Measurements from ENCODE around the gene EIF4E. TPM values are rescaled to one million over a fixed set of nuclear protein-coding genes. Genes with fewer than 3 reads are reported as not detected.

EIF4E gene
- total and polyA plus RNA-seq, 9 donors, result 52.1 to 73.9 (median 61.9) TPM

- WGBS (ENCODE audit: insufficient coverage), result 90% methylated on average over 1 of the region's 2 CpGs
- H3K9me3 ChIP-seq (replicated peaks; ENCODE audit: control insufficient read depth, low read depth, low read length), result no peaks in the 10 kb centered on the region
- H3K36me3 ChIP-seq (ENCODE audit: control insufficient read depth, insufficient read depth, low read length), result no peaks in the 10 kb centered on the region
- H3K4me3 ChIP-seq (ENCODE audit: low read length), result no peak overlapping the region
- DNase-seq, result no peak
- H3K27me3 ChIP-seq (ENCODE audit: control insufficient read depth, insufficient read depth, low read length), result no peaks in the 10 kb centered on the region
- H3K4me1 ChIP-seq (ENCODE audit: control insufficient read depth, insufficient read depth, low read length), result no peaks in the 10 kb centered on the region
- no peak overlapping the region for H3K27ac ChIP-seq (ENCODE audit: low read length)
Measured at GRCh38 chr4:98961770-98962169, 32.8 kb upstream of the EIF4E start.

GRCh38 chr4:98959411-98959810 lies 30.5 kb upstream of the EIF4E start:
- H3K4me3 ChIP-seq (ENCODE audit: low read length), result no peak overlapping the region
- H3K9me3 ChIP-seq (replicated peaks; ENCODE audit: control insufficient read depth, low read depth, low read length), result no peaks in the 10 kb centered on the region
- no peaks in the 10 kb centered on the region for H3K27me3 ChIP-seq (ENCODE audit: control insufficient read depth, insufficient read depth, low read length)
- WGBS (ENCODE audit: insufficient coverage), result no CpG with 5 or more reads among the region's 2 CpGs
- no peak for DNase-seq
- no peaks in the 10 kb centered on the region for H3K36me3 ChIP-seq (ENCODE audit: control insufficient read depth, insufficient read depth, low read length)
- no peaks in the 10 kb centered on the region for H3K4me1 ChIP-seq (ENCODE audit: control insufficient read depth, insufficient read depth, low read length)
- H3K27ac ChIP-seq (ENCODE audit: low read length), result no peak overlapping the region

GRCh38 chr4:98958065-98958464 lies 29.1 kb upstream of the EIF4E start:
- 100% methylated on average over 2 of the region's 2 CpGs for whole genome bisulfite sequencing (ENCODE audit: insufficient coverage)
- no peaks in the 10 kb centered on the region for H3K36me3 ChIP-seq (ENCODE audit: control insufficient read depth, insufficient read depth, low read length)

GRCh38 chr4:98955229-98955628 lies 26.3 kb upstream of the EIF4E start:
- no peaks in the 10 kb centered on the region for H3K36me3 ChIP-seq (ENCODE audit: control insufficient read depth, insufficient read depth, low read length)
- no peak for DNase-seq
- no peaks in the 10 kb centered on the region for H3K4me1 ChIP-seq (ENCODE audit: control insufficient read depth, insufficient read depth, low read length)
- H3K4me3 ChIP-seq (ENCODE audit: low read length), result no peak overlapping the region
- H3K9me3 ChIP-seq (replicated peaks; ENCODE audit: control insufficient read depth, low read depth, low read length), result no peaks in the 10 kb centered on the region
- H3K27ac ChIP-seq (ENCODE audit: low read length), result no peak overlapping the region
- WGBS (ENCODE audit: insufficient coverage), result no CpG with 5 or more reads among the region's 6 CpGs
- H3K27me3 ChIP-seq (ENCODE audit: control insufficient read depth, insufficient read depth, low read length), result no peaks in the 10 kb centered on the region

More at GRCh38 chr4:98958065-98958464, 29.1 kb upstream of the EIF4E start:
- no peak for DNase-seq
- Histone ChIP-seq H3K27me3 (ENCODE audit: control insufficient read depth, insufficient read depth, low read length) (no peaks in the 10 kb centered on the region), H3K4me1 (ENCODE audit: control insufficient read depth, insufficient read depth, low read length) (no peaks in the 10 kb centered on the region), H3K4me3 (ENCODE audit: low read length) (no peak overlapping the region), H3K9me3 (replicated peaks; ENCODE audit: control insufficient read depth, low read depth, low read length) (no peaks in the 10 kb centered on the region), H3K27ac (ENCODE audit: low read length) (no peak overlapping the region)

DNA sequence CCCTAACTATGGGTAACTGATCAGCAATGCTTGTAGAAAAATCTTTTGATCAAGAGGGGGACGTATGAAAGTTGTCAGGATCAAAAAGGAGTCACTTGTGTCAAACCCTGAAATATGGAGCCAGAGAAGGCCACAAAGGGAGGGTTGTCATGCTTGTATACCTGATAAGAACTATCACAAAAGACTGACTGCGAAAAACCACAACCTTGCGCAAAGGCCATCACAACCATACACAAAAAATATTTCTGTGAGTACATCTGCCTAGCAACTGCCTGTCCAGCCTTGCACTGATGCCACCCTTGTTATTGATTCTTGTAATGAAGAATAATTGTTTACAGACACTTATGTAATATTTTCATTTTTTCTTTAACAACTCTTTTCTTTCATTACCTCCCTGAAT lies 22.8 kb upstream of the EIF4E start:
- Histone ChIP-seq H3K27ac (ENCODE audit: low read length) (no peak overlapping the region), H3K27me3 (ENCODE audit: control insufficient read depth, insufficient read depth, low read length) (no peaks in the 10 kb centered on the region), H3K4me3 (ENCODE audit: low read length) (no peak overlapping the region), H3K4me1 (ENCODE audit: control insufficient read depth, insufficient read depth, low read length) (no peaks in the 10 kb centered on the region), H3K9me3 (replicated peaks; ENCODE audit: control insufficient read depth, low read depth, low read length) (no peaks in the 10 kb centered on the region), H3K36me3 (ENCODE audit: control insufficient read depth, insufficient read depth, low read length) (no peaks in the 10 kb centered on the region)
- DNase-seq, result no peak
- WGBS (ENCODE audit: insufficient coverage), result no CpG with 5 or more reads among the region's 3 CpGs

GRCh38 chr4:98950925-98951324 lies 22.0 kb upstream of the EIF4E start:
- no peaks in the 10 kb centered on the region for H3K36me3 ChIP-seq (ENCODE audit: control insufficient read depth, insufficient read depth, low read length)
- no peak overlapping the region for H3K4me3 ChIP-seq (ENCODE audit: low read length)
- no peaks in the 10 kb centered on the region for H3K4me1 ChIP-seq (ENCODE audit: control insufficient read depth, insufficient read depth, low read length)
- no peak overlapping the region for H3K27ac ChIP-seq (ENCODE audit: low read length)
- no peak for DNase-seq
- no CpG with 5 or more reads among the region's 1 CpG for whole genome bisulfite sequencing (ENCODE audit: insufficient coverage)
- no peaks in the 10 kb centered on the region for H3K27me3 ChIP-seq (ENCODE audit: control insufficient read depth, insufficient read depth, low read length)
- no peaks in the 10 kb centered on the region for H3K9me3 ChIP-seq (replicated peaks; ENCODE audit: control insufficient read depth, low read depth, low read length)

DNA sequence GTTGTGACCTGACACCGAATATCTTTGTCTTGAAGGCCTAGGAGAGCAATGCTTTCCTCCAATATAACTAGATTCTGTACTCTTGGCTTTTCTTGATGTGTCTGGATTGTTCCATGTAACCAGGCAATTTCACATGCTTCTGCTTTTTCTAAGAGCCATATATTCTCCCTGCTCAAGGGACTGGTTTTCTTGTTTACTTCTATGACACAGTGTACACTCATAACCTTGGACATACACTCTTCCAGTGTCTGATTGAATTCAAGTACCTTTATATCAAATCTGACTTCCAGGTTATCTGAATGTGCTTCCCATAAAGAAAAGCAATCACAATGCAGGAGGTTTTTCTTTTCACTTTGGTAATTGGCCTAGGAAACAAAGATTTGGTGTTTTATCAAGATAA lies 17.4 kb upstream of the EIF4E start:
- Histone ChIP-seq H3K27me3 (ENCODE audit: control insufficient read depth, insufficient read depth, low read length) (no peaks in the 10 kb centered on the region), H3K36me3 (ENCODE audit: control insufficient read depth, insufficient read depth, low read length) (no peaks in the 10 kb centered on the region), H3K27ac (ENCODE audit: low read length) (no peak overlapping the region), H3K9me3 (replicated peaks; ENCODE audit: control insufficient read depth, low read depth, low read length) (no peaks in the 10 kb centered on the region), H3K4me1 (ENCODE audit: control insufficient read depth, insufficient read depth, low read length) (no peaks in the 10 kb centered on the region), H3K4me3 (ENCODE audit: low read length) (no peak overlapping the region)
- no peak for DNase-seq
- no CpG with 5 or more reads among the region's 1 CpG for WGBS (ENCODE audit: insufficient coverage)

DNA sequence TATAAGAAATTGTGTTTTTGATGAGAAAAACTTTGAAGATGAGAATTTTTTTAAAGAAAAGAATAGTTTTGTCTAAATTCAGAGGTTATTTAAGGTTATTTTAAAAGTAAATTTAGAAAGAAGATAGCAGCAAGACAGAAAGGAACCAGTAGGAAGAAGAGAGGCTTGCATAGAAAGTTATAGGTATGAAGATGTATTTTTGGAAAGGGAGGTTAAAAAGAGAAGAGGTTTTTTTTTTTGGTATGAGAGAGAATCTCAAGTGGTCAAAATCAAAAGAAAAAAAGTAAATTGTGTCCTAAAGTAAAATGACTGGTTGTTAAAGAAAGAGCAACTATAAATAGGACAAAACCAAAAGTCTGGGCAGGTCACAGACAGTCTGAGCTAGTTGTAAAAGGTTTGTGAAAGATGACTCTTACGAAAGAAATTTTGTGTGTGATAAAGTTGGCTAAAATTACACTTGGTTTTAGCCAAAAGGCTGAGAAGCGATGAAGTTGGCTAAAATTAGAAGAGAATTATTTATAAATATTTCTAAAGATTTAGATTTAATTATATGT lies 16.4 kb upstream of the EIF4E start:
- Histone ChIP-seq H3K27me3 (ENCODE audit: control insufficient read depth, insufficient read depth, low read length) (no peaks in the 10 kb centered on the region), H3K4me3 (ENCODE audit: low read length) (no peak overlapping the region), H3K9me3 (replicated peaks; ENCODE audit: control insufficient read depth, low read depth, low read length) (no peaks in the 10 kb centered on the region), H3K36me3 (ENCODE audit: control insufficient read depth, insufficient read depth, low read length) (no peaks in the 10 kb centered on the region), H3K4me1 (ENCODE audit: control insufficient read depth, insufficient read depth, low read length) (no peaks in the 10 kb centered on the region), H3K27ac (ENCODE audit: low read length) (no peak overlapping the region)
- no peak for DNase-seq
- WGBS (ENCODE audit: insufficient coverage), result no CpG with 5 or more reads among the region's 2 CpGs

- DNase-seq, result peak; percentile 81
- Histone ChIP-seq H3K4me3 (ENCODE audit: low read length) (no peak overlapping the region), H3K27ac (ENCODE audit: low read length) (no peak overlapping the region), H3K4me1 (ENCODE audit: control insufficient read depth, insufficient read depth, low read length) (no peaks in the 10 kb centered on the region), H3K36me3 (ENCODE audit: control insufficient read depth, insufficient read depth, low read length) (no peaks in the 10 kb centered on the region), H3K9me3 (replicated peaks; ENCODE audit: control insufficient read depth, low read depth, low read length) (no peaks in the 10 kb centered on the region), H3K27me3 (ENCODE audit: control insufficient read depth, insufficient read depth, low read length) (no peaks in the 10 kb centered on the region)
- 0% methylated on average over 1 of the region's 2 CpGs for WGBS (ENCODE audit: insufficient coverage)
Measured at GRCh38 chr4:98939892-98940298, 11.0 kb upstream of the EIF4E start.

DNA sequence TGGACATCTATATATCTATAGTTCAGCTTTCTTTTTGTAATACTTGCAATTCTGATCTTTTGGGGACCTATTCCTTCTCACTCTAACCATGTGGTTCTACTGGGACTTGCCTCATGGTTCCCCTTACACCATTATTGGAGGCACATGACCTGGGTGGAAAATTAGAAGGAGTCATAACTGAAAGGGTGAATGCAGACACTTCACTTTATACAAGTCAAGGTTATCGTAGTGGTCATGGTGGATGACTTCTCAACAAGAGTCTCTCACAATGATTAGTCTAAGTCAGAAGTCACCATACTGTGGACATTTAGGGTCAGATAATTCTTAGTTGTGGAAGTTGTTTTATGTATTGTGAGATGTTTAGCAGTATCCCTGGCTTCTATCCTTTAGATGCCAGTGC lies 10.5 kb upstream of the EIF4E start:
- H3K27me3 ChIP-seq (ENCODE audit: control insufficient read depth, insufficient read depth, low read length), result no peaks in the 10 kb centered on the region
- H3K4me1 ChIP-seq (ENCODE audit: control insufficient read depth, insufficient read depth, low read length), result no peaks in the 10 kb centered on the region
- no peak overlapping the region for H3K27ac ChIP-seq (ENCODE audit: low read length)
- WGBS (ENCODE audit: insufficient coverage), result no CpG with 5 or more reads among the region's 1 CpG
- H3K36me3 ChIP-seq (ENCODE audit: control insufficient read depth, insufficient read depth, low read length), result no peaks in the 10 kb centered on the region
- no peaks in the 10 kb centered on the region for H3K9me3 ChIP-seq (replicated peaks; ENCODE audit: control insufficient read depth, low read depth, low read length)
- no peak overlapping the region for H3K4me3 ChIP-seq (ENCODE audit: low read length)
- no peak for DNase-seq
